Motor neuron (in vitro differentiated cells): Measurements from ENCODE around the gene CHN2. TPM values are rescaled to one million over a fixed set of nuclear protein-coding genes. Genes with fewer than 3 reads are reported as not detected.

ENCODE experiments used
- ATAC-seq, 8 experiments: fragments of 200-7000 bp; cut with Tn5 transposase; replicated peaks in 6 of 8; 2 replicates each; pipeline ENCODE4 v1.8.0; 2021; ENCODE audit warnings: mild to moderate bottlenecking in 8 of 8, moderate library complexity in 8 of 8
- H3K27ac ChIP-seq, 2 donors: fragments of 250-450 bp; sonication (Bioruptor Pico); 2 replicates each; pipeline ENCODE4 v1.9.0; 2021; ENCODE audit warnings: antibody characterized with exemption in 2 of 2, mild to moderate bottlenecking in 2 of 2, moderate library complexity in 1 of 2
- H3K4me1 ChIP-seq, 2 donors: fragments of 250-450 bp; sonication (Bioruptor Pico); replicated peaks in 1 of 2; 2 replicates each; pipeline ENCODE4 v1.6.1; 2021; ENCODE audit warnings: antibody characterized with exemption in 2 of 2, mild to moderate bottlenecking in 2 of 2, moderate library complexity in 1 of 2
- H3K4me3 ChIP-seq, 5 donors: fragments of 250-450 bp; sonication (Bioruptor Pico); 2 replicates each; pipeline ENCODE4 v1.9.0; 2021; ENCODE audit warnings: antibody characterized with exemption in 5 of 5, mild to moderate bottlenecking in 5 of 5, moderate library complexity in 4 of 5
- WGBS, 10 experiments: fragments of 450-650 bp; shearing (Covaris generic); methylation state at CpG; one replicate each; pipeline ENCODE4 v1.0.0; 2022; 5-methylcytosine and 5-hydroxymethylcytosine counted together
- in situ Hi-C, 9 experiments: fragments of 400-800 bp; cut with MboI; loops; one replicate each; pipeline ENCODE4 v1.15.0; 2021; ENCODE audit warnings: low sequenced_read_pairs in 9 of 9, low pct_unique_long_range_greater_than_20kb in 2 of 9; ENCODE audit not compliant: unreplicated experiment in 9 of 9
- total RNA-seq, 8 experiments: library from RNA; unstranded; fragments of 300-600 nt; gene quantifications; 2 replicates each; pipeline versions ENCODE4 v1.2.3 to v1.2.4, GENCODE V29; 2022

CHN2 gene
- total RNA-seq, 8 experiments from 2014 or later = 2.6 to 28.8 (median 14.8) TPM

- Histone ChIP-seq H3K4me1 (peaks cover 8 to 9% of the 10 kb centered on the region in 2 donors), H3K4me3 (no peak overlapping the region), H3K27ac (no peak overlapping the region)
- ATAC-seq = no peak
- in situ Hi-C loops = no loop called here
- WGBS, 10 experiments = 45 to 95% (median 80%) methylated on average over 1 to 12 of the region's 14 CpGs; no CpG with 5 or more reads in 2 of the 10 experiments
Observed at GRCh38 chr7:29332042-29332811, 137.7 kb downstream of the CHN2 start.

- Histone ChIP-seq H3K4me3 (no peak overlapping the region), H3K4me1 (peaks cover 12 to 15% of the 10 kb centered on the region in 2 donors), H3K27ac (no peak overlapping the region)
- no peak for ATAC-seq
- WGBS, 10 experiments = 50 to 100% (median 94%) methylated on average over 2 to 12 of the region's 14 CpGs; no CpG with 5 or more reads in 2 of the 10 experiments
- in situ Hi-C loops = no loop called here
Observed at GRCh38 chr7:29332875-29333855, 138.6 kb downstream of the CHN2 start.

- Histone ChIP-seq H3K4me1 (peaks cover 10 to 17% of the 10 kb centered on the region in 2 donors), H3K27ac (no peak overlapping the region), H3K4me3 (no peak overlapping the region)
- 61 to 100% (median 89%) methylated on average over 1 to 4 of the region's 6 CpGs; no CpG with 5 or more reads in 3 of the 10 experiments for WGBS, 10 experiments
- in situ Hi-C loops = no loop called here
- ATAC-seq = no peak
Observed at GRCh38 chr7:29335188-29336083, 140.9 kb downstream of the CHN2 start.

GRCh38 chr7:29337546-29338116 is 143.1 kb downstream of the CHN2 start:
- Histone ChIP-seq H3K27ac (no peak overlapping the region), H3K4me1 (peaks cover 10 to 17% of the 10 kb centered on the region in 2 donors), H3K4me3 (no peak overlapping the region)
- in situ Hi-C loops = no loop called here
- peak in 4 of 8 experiments; percentile 30 to 72 (median 64) for ATAC-seq
- 33 to 83% (median 66%) methylated on average over 1 to 4 of the region's 4 CpGs; no CpG with 5 or more reads in 1 of the 10 experiments for WGBS, 10 experiments

GRCh38 chr7:29340696-29341095 is 146.1 kb downstream of the CHN2 start:
- no peak overlapping the region for H3K27ac ChIP-seq
- H3K4me3 ChIP-seq = no peak overlapping the region
- 60 to 96% (median 73%) methylated on average over 1 to 7 of the region's 8 CpGs; no CpG with 5 or more reads in 4 of the 10 experiments for WGBS, 10 experiments
- ATAC-seq = no peak
- in situ Hi-C loops = no loop called here
- peaks cover 10 to 22% of the 10 kb centered on the region in 2 donors for H3K4me1 ChIP-seq

- Histone ChIP-seq H3K4me1 (peaks cover 12 to 24% of the 10 kb centered on the region in 2 donors), H3K27ac (no peak overlapping the region), H3K4me3 (no peak overlapping the region)
- no peak for ATAC-seq
- 75 to 100% (median 85%) methylated on average over 2 to 7 of the region's 7 CpGs; no CpG with 5 or more reads in 3 of the 10 experiments for WGBS, 10 experiments
- in situ Hi-C loops = no loop called here
Observed at GRCh38 chr7:29341156-29341555, 146.6 kb downstream of the CHN2 start.

GRCh38 chr7:29342761-29343160 is 148.2 kb downstream of the CHN2 start:
- H3K27ac ChIP-seq = no peak overlapping the region
- no peak overlapping the region for H3K4me3 ChIP-seq
- ATAC-seq = peak in 4 of 8 experiments; percentile 39 to 96 (median 92)
- in situ Hi-C loops = no loop called here
- 0 to 100% (median 78%) methylated on average over 1 to 3 of the region's 3 CpGs; no CpG with 5 or more reads in 3 of the 10 experiments for WGBS, 10 experiments
- peaks cover 11 to 17% of the 10 kb centered on the region in 2 donors for H3K4me1 ChIP-seq

- no peak for ATAC-seq
- 83 to 100% (median 100%) methylated on average over 1 to 2 of the region's 2 CpGs; no CpG with 5 or more reads in 3 of the 10 experiments for WGBS, 10 experiments
- H3K27ac ChIP-seq = no peak overlapping the region
- H3K4me3 ChIP-seq = no peak overlapping the region
- peaks cover 6 to 13% of the 10 kb centered on the region in 2 donors for H3K4me1 ChIP-seq
- in situ Hi-C loops = no loop called here
Observed at GRCh38 chr7:29343399-29343798, 148.8 kb downstream of the CHN2 start.

GRCh38 chr7:29344334-29344978 is 149.9 kb downstream of the CHN2 start:
- in situ Hi-C loops = no loop called here
- H3K4me3 ChIP-seq = no peak overlapping the region
- H3K27ac ChIP-seq = no peak overlapping the region
- ATAC-seq = no peak
- WGBS, 10 experiments = 42 to 100% (median 100%) methylated on average over 1 to 2 of the region's 4 CpGs; no CpG with 5 or more reads in 1 of the 10 experiments
- peaks cover 10 to 12% of the 10 kb centered on the region in 2 donors for H3K4me1 ChIP-seq

GRCh38 chr7:29345590-29345989 is 151.0 kb downstream of the CHN2 start:
- Histone ChIP-seq H3K27ac (no peak overlapping the region), H3K4me1 (peaks cover 22% of the 10 kb centered on the region in 2 donors), H3K4me3 (no peak overlapping the region)
- ATAC-seq = peak in 3 of 8 experiments; percentile 22 to 39 (median 24)
- in situ Hi-C loops = no loop called here
- 40 to 96% (median 81%) methylated on average over 1 to 9 of the region's 9 CpGs; no CpG with 5 or more reads in 3 of the 10 experiments for WGBS, 10 experiments

GRCh38 chr7:29346231-29346978 is 151.8 kb downstream of the CHN2 start:
- ATAC-seq = peak in 2 of 8 experiments; percentile 40 to 53
- 50 to 100% (median 83%) methylated on average over 1 to 6 of the region's 8 CpGs for WGBS, 10 experiments
- in situ Hi-C loops = no loop called here
- H3K4me1 ChIP-seq = peaks cover 25 to 26% of the 10 kb centered on the region in 2 donors
- no peak overlapping the region for H3K4me3 ChIP-seq
- H3K27ac ChIP-seq = no peak overlapping the region
